HG03159 (cell line): ENCODE measurements around the gene PHEX.

Experiments
- ATAC-seq: cut with Tn5 transposase; IDR thresholded peaks from one replicate; pipeline ENCODE4 v1.9.1; 2021; ENCODE audit warnings: mild to moderate bottlenecking, moderate library complexity; ENCODE audit not compliant: unreplicated experiment

The PHEX gene

DNA sequence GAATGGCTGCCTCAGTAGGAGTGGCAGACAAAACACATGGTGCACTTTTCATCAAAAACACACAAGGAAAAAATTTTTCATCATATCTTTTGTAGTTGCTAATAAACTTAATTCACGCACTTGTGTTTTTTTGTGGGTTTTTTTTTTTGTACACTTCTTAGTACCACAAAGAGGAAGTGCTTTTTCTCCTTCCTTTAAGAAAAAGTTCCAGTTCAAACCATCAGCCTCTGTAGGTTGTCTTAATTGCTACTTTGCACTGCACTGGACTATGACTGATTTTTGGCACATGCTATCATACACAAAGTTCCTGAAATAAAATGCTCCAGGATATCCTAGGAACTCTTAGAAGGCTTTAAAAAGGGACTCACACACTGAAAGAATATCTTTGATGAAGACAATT lies at the start of gene PHEX:
PHEX (plus strand) TSS at position 242 of the 400 bp plus-strand sequence. CDS start 681 bp downstream, outside the sequence.
- ATAC-seq: no peak

DNA sequence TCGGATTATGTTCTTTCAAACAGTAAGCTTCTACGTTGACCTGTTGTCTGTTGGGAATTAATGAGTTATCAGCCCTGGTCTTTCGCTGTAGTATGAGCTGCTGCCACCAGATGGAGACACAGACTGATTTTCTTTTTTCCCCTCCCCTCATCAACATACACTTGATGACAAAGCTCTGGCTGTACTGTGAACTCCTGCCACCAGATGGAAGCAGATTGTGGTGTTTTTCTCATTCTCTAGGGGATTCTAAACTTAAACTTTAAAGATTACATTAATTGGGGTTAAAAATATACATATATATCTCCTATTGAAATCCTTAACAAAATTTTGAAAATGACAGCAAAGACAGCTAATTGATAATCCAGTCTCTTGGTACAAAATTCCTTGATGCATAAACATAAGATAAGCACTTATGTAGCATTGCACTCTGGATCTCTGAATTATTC lies 46.8 kb upstream of the PHEX start:
- ATAC-seq: peak; percentile 96

GRCh38 chrX:21986596-21986995 lies 45.5 kb upstream of the PHEX start:
- no peak for ATAC-seq

DNA sequence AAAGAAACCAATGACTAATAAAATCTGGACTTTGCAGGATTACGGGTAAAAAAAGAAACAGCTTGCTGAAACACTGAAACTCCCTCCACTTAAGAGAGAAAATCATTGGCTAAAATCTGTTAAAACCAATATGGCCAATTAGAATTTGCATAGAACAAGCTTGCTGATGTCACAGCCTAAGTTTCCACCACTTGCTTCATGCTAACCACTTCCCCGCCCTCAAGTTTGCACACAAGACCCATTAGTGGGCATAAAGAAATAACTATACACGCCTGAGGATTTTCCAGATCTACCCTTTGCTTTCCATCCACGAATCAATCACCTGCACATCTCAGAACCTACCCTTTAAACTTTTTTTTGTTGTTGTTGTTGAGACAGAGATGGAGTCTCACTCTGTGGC lies 42.7 kb upstream of the PHEX start:
- peak; percentile 26 for ATAC-seq

- ATAC-seq: no peak
Observed at GRCh38 chrX:21990832-21991231, 41.3 kb upstream of the PHEX start.

GRCh38 chrX:21991504-21991903 lies 40.6 kb upstream of the PHEX start:
- ATAC-seq: no peak

DNA sequence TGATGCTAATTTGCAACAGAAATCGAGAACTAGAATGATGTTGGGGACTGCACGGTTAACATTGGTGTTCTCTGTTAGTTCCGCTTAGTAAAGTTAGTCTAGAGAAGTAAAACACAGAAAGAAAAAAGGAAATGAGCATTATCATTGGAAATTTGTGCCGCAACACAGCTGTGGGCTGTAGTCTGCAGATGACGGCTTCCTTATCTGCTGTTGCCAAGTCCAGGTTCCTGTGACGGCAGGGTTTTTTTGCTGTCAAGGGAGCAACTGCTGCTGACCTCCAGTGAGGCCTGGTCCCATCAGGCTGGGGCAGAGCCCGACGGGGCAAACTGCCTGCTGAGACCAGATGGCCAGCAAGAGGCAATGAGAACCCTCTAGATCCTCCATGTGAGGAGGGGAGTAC lies 38.9 kb upstream of the PHEX start:
- peak; percentile 86 for ATAC-seq

DNA sequence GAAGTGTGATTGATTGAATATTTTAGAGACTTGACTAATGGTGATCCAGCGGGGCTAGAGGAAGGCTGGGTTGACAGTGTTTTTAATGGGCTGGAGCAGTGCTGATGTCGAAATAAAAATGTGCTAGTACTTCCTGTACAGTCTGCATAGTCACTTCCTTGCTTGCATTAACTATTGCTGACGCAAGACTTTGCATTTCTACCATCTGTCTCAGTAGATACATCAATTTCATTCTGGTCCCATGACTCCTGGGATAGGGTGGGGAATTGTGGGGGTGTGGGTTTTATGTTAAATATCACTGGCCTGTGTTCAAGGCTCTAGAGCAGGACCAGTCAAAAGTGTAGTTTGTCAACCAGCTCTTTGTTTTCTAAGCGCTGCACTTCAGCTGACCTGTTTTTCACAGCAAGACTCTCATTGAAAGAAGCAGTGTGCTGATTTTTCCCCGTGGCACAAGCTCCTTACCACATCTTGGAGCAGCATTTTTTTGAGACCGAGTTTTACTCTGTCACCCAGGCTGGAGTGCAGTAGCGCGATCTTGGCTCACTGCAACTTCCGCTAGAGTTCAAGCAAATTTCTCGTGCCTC lies 35.2 kb upstream of the PHEX start:
- no peak for ATAC-seq

- no peak for ATAC-seq
Observed at GRCh38 chrX:21998037-21998436, 34.1 kb upstream of the PHEX start.

DNA sequence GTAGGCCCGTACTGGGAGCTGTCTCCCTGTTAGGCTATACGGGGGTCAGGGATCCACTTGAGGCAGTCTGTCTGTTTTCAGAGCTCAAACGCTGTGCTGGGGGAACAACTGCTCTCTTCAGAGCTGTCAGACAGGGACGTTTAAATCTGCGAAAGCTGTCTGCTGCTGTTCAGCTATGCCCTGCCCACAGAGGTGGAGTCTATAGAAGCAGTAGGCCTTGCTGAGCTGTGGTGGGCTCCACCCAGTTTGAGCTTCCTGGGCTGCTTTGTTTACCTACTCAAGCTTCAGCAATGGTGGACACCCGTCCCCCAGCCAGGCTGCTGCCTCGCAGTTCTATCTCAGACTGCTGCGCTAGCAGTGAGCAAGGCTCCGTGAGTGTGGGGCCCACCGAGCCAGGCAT lies 27.3 kb upstream of the PHEX start:
- ATAC-seq: no peak

DNA sequence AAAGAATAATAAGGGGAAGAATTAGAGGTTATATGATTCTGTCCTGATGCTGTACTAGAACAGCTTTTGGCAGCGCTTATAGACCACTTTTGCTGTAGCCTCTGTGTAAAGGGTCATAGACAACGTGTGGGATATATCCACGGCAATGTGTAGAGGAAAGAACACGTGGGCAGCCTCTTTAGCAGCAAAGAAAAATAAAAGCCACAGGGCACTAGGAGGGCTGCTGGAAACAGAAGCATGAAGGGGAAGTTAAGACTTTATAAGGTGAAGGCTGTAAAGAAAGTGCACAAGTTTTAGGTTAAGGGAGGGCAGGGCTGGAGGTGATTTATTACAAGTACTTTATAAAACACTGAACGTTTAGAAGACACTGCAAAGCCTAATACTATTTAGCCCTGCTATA lies 20.1 kb upstream of the PHEX start:
- ATAC-seq: no peak

GRCh38 chrX:22012931-22013330 lies 19.2 kb upstream of the PHEX start:
- ATAC-seq: no peak

DNA sequence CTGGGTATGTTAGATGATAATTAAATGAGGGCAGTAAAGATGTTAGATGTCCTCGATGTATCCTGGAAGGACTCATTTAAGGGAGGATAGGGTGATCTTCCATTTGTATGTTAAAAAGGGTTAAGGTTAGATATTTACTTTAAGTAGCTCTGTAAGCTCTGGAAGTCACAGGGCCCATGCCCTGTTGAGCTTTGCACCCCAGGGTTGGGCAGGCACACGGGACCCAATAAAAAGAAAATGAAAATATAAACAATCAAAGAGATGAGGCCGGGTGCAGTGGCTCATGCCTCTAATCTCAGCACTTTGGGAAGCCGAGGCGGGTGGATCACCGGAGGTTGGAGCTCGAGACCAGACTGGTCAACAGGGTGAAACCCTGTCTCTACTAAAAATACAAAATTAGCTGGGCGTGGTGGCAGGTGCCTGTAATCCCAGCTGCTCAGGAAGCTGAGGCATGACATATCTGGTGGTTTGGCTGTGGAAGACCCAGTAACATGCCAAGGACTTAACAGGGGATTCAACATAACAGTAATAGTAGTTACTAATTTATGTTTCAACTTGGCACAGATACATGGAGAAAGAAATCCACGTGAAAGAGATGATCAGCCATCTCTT lies 16.9 kb upstream of the PHEX start:
- ATAC-seq: no peak

- ATAC-seq: no peak
Observed at GRCh38 chrX:22021751-22022324, 10.3 kb upstream of the PHEX start.

- no peak for ATAC-seq
Observed at GRCh38 chrX:22024577-22024976, 7.5 kb upstream of the PHEX start.

DNA sequence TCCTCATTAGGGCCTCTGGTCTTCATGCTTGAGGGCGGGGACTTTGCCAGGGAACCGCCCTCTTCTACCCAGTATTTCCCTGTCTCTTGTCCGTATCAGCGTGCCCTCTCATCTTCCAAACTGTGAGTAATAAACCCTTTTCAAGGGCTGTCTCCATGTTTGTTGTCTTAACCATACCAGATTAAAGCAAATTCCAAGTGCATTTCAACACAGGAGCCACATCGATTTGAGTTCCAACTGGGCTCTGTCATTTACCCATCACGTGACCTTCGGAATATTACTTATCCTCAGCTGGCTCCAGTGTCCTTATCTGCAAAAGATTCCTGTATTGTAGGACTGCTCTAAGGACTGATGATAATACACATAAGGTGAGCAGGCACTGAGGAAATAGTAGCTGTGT lies 6.4 kb upstream of the PHEX start:
- ATAC-seq: no peak

DNA sequence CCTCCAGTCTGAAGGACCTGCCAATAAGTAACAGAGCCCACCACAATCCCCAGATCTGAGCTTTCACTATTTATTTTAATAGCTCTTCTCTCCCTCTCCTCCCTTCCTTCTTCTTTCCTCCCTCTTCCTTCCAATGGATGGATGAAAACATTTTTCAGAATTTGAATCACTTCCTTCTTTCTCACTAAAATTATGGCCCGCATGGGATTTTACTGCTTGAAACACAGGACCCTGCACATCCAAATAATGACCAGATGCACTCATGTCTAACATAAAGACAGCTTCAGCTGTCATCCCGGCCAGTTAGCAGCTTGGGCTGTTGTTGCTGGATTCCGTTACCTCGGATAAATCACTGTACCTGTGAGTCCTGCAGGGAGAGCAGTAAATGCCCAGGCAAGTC lies 5.4 kb upstream of the PHEX start:
- no peak for ATAC-seq

GRCh38 chrX:22032506-22032905 lies 381 bp downstream of the PHEX start:
- ATAC-seq: no peak

DNA sequence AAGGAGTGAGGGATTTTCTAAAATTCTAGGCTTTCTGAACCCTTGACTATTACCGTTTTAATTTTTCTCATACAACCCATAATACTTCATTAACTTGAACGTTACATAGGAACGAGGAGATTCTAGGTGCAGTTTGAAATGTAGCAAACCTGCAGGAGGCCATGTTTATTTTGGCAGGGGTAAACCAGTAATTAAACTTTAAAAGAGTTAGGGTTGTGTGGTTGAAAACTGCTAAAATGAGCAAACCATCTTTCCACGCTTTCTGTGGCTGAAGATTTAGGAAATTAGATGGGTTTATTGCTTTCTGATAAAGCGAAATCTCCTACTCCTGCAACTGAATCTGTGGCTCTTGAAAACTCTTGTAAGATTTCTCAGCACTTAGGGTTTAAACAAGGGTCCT lies 1.7 kb downstream of the PHEX start:
- no peak for ATAC-seq

GRCh38 chrX:22035236-22035635 lies 3.1 kb downstream of the PHEX start:
- no peak for ATAC-seq

DNA sequence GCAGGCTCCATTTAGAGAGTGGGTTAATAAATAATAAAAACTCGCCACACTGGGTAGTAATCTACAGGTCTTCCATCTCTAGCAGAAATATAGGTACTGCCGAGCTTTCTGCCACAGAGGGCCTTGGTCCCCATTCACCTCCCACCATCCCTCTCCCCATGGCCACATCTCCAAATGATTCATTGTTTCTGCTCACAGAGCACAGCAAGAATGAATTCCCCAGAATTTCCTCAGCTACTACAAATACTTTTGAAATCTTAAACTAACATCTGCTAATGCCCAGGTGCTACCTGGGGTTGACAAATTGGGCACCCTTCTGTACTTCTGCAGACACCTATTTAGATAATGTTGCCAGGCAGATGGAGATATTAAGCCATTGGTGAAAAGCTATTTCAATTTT lies 5.1 kb downstream of the PHEX start:
- no peak for ATAC-seq

- ATAC-seq: no peak
Observed at GRCh38 chrX:22037911-22038537, 5.9 kb downstream of the PHEX start.
